Measurements from ENCODE around the gene FBXL17. TPM values are rescaled to one million over a fixed set of nuclear protein-coding genes. Genes with fewer than 3 reads are reported as not detected.

FBXL17 gene
- total RNA-seq, 8 experiments from 2014 or later: 14.5 to 30.0 (median 26.6) TPM

- in situ Hi-C loops (cut with MboI; ENCODE audit: low pct_unique_long_range_greater_than_20kb in 2 of 9, low sequenced_read_pairs in 9 of 9, unreplicated experiment in 9 of 9): no loop called here
- H3K27ac ChIP-seq: no peak overlapping the region
- 72 to 94% (median 86%) methylated on average over 3 to 4 of the region's 4 CpGs; no CpG with 5 or more reads in 2 of the 10 experiments for WGBS, 10 experiments
- no peak for ATAC-seq (replicated peaks in 6 of 8)
- H3K4me3 ChIP-seq: no peak overlapping the region
- no peaks in the 10 kb centered on the region for H3K4me1 ChIP-seq (replicated peaks in 1 of 2)
Measured at GRCh38 chr5:108144332-108144731, 237.6 kb downstream of the FBXL17 start.

DNA sequence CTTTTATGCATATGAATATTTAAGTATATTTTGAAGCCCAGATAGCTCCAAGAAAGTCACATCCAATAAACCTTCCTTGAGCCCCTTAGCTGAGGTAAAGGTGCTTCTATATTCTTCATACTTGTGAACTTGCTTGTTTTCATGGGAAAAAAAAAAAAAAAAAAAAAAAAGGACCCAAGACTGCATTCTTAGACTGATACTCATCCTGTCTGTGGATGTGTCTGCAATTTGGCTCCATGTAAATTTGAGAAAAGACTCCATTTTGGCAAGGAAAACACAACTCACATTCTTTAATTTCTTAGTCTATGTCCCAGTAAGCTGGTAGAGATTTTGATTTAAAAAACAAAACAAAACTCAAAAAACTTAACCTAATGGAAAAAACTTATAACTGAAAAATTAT is 238.3 kb downstream of the FBXL17 start:
- H3K4me1 ChIP-seq (replicated peaks in 1 of 2): no peaks in the 10 kb centered on the region
- peak in 2 of 8 experiments; percentile 33 to 40 for ATAC-seq (replicated peaks in 6 of 8)
- in situ Hi-C loops (cut with MboI; ENCODE audit: low pct_unique_long_range_greater_than_20kb in 2 of 9, low sequenced_read_pairs in 9 of 9, unreplicated experiment in 9 of 9): no loop called here
- no peak overlapping the region for H3K4me3 ChIP-seq
- no peak overlapping the region for H3K27ac ChIP-seq

DNA sequence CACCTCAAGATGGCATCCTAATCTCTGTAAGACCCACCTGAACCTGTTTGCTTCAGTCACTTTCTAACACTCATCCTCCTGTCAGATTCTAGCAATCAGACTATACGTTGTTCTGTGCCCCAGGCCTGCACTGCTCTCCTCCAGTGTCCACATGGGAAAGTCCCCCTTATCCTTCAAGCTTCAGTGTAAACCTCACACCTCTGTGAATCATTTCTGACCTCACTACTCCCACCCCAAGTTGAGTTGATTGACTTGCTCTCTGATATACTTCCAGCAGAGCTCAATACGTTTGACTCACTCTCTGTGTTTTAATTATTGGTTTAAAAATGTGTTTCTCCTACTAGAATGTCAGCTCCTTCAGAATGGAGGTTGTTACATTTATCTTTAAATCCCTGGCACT is 240.2 kb downstream of the FBXL17 start:
- ATAC-seq (replicated peaks in 6 of 8): no peak
- Histone ChIP-seq H3K4me1 (replicated peaks in 1 of 2) (no peaks in the 10 kb centered on the region), H3K27ac (no peak overlapping the region), H3K4me3 (no peak overlapping the region)
- in situ Hi-C loops (cut with MboI; ENCODE audit: low pct_unique_long_range_greater_than_20kb in 2 of 9, low sequenced_read_pairs in 9 of 9, unreplicated experiment in 9 of 9): no loop called here
- 47 to 94% (median 78%) methylated on average over 1 to 2 of the region's 2 CpGs; no CpG with 5 or more reads in 5 of the 10 experiments for WGBS, 10 experiments

DNA sequence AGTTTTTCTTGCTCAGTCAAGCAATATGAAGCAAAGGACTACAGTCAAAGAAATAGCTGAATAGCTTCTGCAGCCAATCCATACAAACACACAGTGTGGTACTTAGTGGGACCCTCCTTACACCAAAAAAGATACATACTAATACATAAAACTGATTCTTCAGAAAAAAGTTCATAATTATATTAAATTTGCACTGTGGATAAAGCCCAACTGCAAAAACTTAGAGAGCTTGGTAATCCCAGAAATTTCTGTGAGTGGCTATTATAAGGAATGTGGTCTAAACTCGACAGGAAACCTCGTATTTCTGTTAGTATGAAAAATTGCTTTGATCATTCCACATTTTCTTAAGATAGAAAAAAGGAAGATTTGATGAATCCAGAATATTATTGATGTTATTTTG is 245.4 kb downstream of the FBXL17 start:
- ATAC-seq (replicated peaks in 6 of 8): no peak
- H3K4me1 ChIP-seq (replicated peaks in 1 of 2): no peaks in the 10 kb centered on the region
- WGBS, 10 experiments: 50 to 89% (median 76%) methylated on average over 1 to 2 of the region's 2 CpGs; no CpG with 5 or more reads in 2 of the 10 experiments
- H3K27ac ChIP-seq: no peak overlapping the region
- in situ Hi-C loops (cut with MboI; ENCODE audit: low pct_unique_long_range_greater_than_20kb in 2 of 9, low sequenced_read_pairs in 9 of 9, unreplicated experiment in 9 of 9): no loop called here
- no peak overlapping the region for H3K4me3 ChIP-seq

- Histone ChIP-seq H3K4me3 (no peak overlapping the region), H3K27ac (no peak overlapping the region), H3K4me1 (replicated peaks in 1 of 2) (no peaks in the 10 kb centered on the region)
- in situ Hi-C loops (cut with MboI; ENCODE audit: low pct_unique_long_range_greater_than_20kb in 2 of 9, low sequenced_read_pairs in 9 of 9, unreplicated experiment in 9 of 9): no loop called here
- ATAC-seq (replicated peaks in 6 of 8): no peak
- 75 to 100% (median 94%) methylated on average over 1 of the region's 1 CpG; no CpG with 5 or more reads in 2 of the 10 experiments for WGBS, 10 experiments
Measured at GRCh38 chr5:108129129-108129528, 252.8 kb downstream of the FBXL17 start.

DNA sequence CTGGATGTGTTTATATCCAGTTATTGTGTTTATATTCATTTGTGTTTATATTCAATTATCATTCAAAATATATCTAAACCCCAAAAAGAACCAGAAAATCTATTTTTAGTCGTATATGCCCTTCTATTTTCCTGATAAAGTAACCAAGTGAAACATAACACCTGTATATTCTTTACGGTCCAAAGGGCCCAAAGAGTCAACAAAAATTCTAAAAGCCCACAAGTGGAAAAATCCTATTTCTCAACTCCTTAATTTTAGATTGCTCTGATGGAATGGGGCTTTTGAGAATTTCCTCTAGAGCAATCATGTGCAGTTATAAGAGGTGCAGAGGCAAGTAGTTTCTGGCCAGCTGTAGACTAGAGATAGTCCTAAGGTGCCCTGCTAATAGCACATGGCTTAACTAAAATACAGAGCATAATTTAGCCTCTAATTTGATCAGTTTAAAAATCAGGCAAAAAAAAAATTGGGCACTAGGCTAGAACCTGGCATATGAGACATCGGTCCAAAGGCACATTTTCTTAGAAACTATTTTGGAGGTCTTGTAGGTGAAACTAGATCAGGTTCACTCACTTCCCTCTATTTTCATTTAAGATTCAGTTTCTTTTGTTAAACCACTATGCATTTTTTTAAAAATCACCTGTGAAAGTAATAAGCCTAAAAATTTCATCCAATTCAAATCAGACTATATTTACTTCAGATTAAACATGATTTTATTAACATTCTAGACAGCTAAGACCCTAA is 256.0 kb downstream of the FBXL17 start:
- H3K4me1 ChIP-seq (replicated peaks in 1 of 2): no peaks in the 10 kb centered on the region
- no peak for ATAC-seq (replicated peaks in 6 of 8)
- WGBS, 10 experiments: 72 to 100% (median 95%) methylated on average over 1 to 3 of the region's 3 CpGs
- no peak overlapping the region for H3K27ac ChIP-seq
- H3K4me3 ChIP-seq: no peak overlapping the region
- in situ Hi-C loops (cut with MboI; ENCODE audit: low pct_unique_long_range_greater_than_20kb in 2 of 9, low sequenced_read_pairs in 9 of 9, unreplicated experiment in 9 of 9): no loop called here

DNA sequence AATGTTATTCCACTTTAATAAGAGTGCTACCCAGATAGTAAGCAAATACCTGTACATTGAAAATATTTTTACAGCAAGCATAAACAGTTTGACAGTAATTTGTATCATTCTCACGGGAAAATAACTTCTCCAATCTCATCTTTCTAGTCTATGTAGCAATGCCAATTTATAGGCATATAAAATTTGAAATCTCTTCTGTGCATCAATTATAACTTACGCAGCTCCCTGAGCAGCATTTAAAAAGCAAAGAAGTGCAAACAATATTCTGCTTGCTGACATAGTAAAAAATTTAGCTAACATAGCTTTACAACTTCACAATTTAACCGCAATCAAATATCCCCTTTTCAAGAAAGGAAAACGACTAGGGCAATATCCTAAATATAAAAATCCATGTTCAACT is 257.3 kb downstream of the FBXL17 start:
- no peaks in the 10 kb centered on the region for H3K4me1 ChIP-seq (replicated peaks in 1 of 2)
- no peak for ATAC-seq (replicated peaks in 6 of 8)
- H3K27ac ChIP-seq: no peak overlapping the region
- in situ Hi-C loops (cut with MboI; ENCODE audit: low pct_unique_long_range_greater_than_20kb in 2 of 9, low sequenced_read_pairs in 9 of 9, unreplicated experiment in 9 of 9): no loop called here
- WGBS, 10 experiments: 31 to 100% (median 98%) methylated on average over 3 to 4 of the region's 4 CpGs; no CpG with 5 or more reads in 1 of the 10 experiments
- H3K4me3 ChIP-seq: no peak overlapping the region

- in situ Hi-C loops (cut with MboI; ENCODE audit: low pct_unique_long_range_greater_than_20kb in 2 of 9, low sequenced_read_pairs in 9 of 9, unreplicated experiment in 9 of 9): no loop called here
- WGBS, 10 experiments: 0 to 100% (median 72%) methylated on average over 1 to 4 of the region's 4 CpGs
- no peak overlapping the region for H3K27ac ChIP-seq
- no peak overlapping the region for H3K4me3 ChIP-seq
- H3K4me1 ChIP-seq (replicated peaks in 1 of 2): no peaks in the 10 kb centered on the region
- ATAC-seq (replicated peaks in 6 of 8): peak in 3 of 8 experiments; percentile 41 to 60 (median 45)
Measured at GRCh38 chr5:108122702-108123101, 259.2 kb downstream of the FBXL17 start.

DNA sequence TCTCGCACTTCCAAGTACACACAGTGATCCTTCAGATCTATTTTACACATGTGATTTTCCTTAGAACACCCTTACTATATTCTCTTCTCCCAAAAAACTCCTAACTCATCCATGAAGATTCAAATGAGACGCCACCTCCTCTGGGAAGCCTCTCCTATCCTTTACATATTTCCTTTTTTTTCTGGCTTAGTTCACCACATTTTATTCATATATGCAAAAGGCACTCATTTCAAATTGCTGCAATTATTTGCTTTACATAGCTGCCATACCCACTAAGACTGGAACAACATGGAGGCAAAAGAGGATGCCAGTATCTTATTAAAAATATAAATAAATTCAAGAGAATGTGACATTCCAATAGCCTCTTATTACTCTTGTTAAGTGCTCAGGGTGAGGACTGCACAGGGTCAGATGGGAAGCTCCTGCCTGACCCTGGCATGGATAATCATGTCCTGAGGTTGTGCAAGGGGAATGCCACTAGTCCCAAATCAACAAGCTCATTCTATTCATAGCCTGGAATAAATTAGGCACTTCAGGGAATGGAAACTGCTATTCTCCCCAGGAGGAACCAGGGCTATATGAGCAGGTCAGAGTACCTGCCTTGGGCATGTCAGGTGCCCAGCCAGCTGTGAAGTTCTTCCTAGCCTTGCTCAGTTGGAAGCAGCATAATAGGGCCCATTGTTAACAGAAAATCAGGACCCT is 262.9 kb downstream of the FBXL17 start:
- H3K27ac ChIP-seq: no peak overlapping the region
- H3K4me1 ChIP-seq (replicated peaks in 1 of 2): no peaks in the 10 kb centered on the region
- peak in 3 of 8 experiments; percentile 74 to 85 (median 75) for ATAC-seq (replicated peaks in 6 of 8)
- in situ Hi-C loops (cut with MboI; ENCODE audit: low pct_unique_long_range_greater_than_20kb in 2 of 9, low sequenced_read_pairs in 9 of 9, unreplicated experiment in 9 of 9): no loop called here
- H3K4me3 ChIP-seq: no peak overlapping the region
- WGBS, 10 experiments: 23 to 100% (median 94%) methylated on average over 2 of the region's 2 CpGs; no CpG with 5 or more reads in 1 of the 10 experiments

DNA sequence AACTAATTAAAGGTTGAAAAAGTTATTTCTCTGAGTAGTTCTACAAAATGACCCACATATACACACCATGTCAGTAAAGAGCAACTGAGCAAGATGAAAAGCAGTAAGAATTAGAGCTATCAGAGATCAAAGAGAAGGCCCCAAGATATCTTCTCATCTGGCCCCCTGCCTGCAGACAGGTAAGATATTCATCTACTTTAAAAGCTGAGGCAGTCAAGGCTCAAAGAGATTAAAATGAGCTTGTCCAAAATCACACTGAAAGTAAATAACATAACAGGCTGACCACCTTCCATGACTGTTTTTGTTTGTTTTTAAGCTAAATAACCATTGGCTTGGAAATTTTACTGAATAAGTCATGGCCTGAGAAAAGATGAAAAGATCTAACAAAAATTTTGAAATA is 266.2 kb downstream of the FBXL17 start:
- no peak overlapping the region for H3K4me3 ChIP-seq
- H3K4me1 ChIP-seq (replicated peaks in 1 of 2): peaks cover 0 to 8% of the 10 kb centered on the region in 2 donors
- in situ Hi-C loops (cut with MboI; ENCODE audit: low pct_unique_long_range_greater_than_20kb in 2 of 9, low sequenced_read_pairs in 9 of 9, unreplicated experiment in 9 of 9): no loop called here
- no peak overlapping the region for H3K27ac ChIP-seq
- ATAC-seq (replicated peaks in 6 of 8): no peak

GRCh38 chr5:108113950-108114349 is 267.9 kb downstream of the FBXL17 start:
- Histone ChIP-seq H3K27ac (no peak overlapping the region), H3K4me1 (replicated peaks in 1 of 2) (peaks cover 0 to 8% of the 10 kb centered on the region in 2 donors), H3K4me3 (no peak overlapping the region)
- in situ Hi-C loops (cut with MboI; ENCODE audit: low pct_unique_long_range_greater_than_20kb in 2 of 9, low sequenced_read_pairs in 9 of 9, unreplicated experiment in 9 of 9): no loop called here
- 0 to 100% (median 49%) methylated on average over 1 to 2 of the region's 2 CpGs; no CpG with 5 or more reads in 2 of the 10 experiments for WGBS, 10 experiments
- ATAC-seq (replicated peaks in 6 of 8): peak in 3 of 8 experiments; percentile 63 to 79 (median 72)

DNA sequence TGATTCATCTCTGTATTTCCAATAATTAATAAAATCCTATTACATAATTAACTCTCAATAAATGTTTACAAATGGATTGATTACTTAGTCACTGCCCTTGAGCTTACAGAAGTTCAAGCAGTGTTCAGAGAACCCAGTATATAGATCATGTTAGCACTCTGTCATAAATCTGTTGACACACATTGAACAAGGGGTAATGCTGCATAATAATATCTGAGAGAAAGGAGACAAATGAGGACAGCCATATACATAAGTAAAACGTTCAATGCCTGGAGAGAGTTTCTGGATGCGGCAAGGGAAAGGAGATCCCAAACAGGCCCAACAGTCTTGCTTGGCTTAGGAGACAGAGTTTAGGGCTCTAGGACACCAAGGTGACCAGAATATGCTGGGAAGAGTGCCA is 270.2 kb downstream of the FBXL17 start:
- ATAC-seq (replicated peaks in 6 of 8): peak in 2 of 8 experiments; percentile 24 to 57
- in situ Hi-C loops (cut with MboI; ENCODE audit: low pct_unique_long_range_greater_than_20kb in 2 of 9, low sequenced_read_pairs in 9 of 9, unreplicated experiment in 9 of 9): no loop called here
- WGBS, 10 experiments: 32 to 100% (median 80%) methylated on average over 1 to 2 of the region's 2 CpGs; no CpG with 5 or more reads in 3 of the 10 experiments
- Histone ChIP-seq H3K4me1 (replicated peaks in 1 of 2) (peaks cover 0 to 8% of the 10 kb centered on the region in 2 donors), H3K4me3 (no peak overlapping the region), H3K27ac (no peak overlapping the region)

DNA sequence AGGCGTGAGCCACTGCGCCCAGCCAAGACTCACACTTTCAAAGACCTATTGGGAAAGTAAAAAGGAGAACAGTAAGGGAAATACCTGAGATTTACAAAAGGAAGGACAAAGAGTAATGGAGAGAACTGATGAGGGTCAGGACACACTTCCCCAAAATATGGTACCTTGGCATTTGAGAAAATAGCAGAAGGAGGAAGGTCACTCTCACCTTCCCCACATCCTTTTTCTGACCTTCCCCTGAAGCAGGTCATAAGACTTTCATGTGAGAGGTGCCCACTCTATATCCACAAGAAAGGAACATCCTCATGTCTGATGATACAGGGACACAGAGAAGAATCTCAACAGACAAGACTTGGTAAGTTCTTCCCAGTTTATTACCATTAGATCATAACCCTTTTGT is 272.8 kb downstream of the FBXL17 start:
- no peak for ATAC-seq (replicated peaks in 6 of 8)
- H3K4me3 ChIP-seq: no peak overlapping the region
- WGBS, 10 experiments: no CpG with 5 or more reads among the region's 2 CpGs
- in situ Hi-C loops (cut with MboI; ENCODE audit: low pct_unique_long_range_greater_than_20kb in 2 of 9, low sequenced_read_pairs in 9 of 9, unreplicated experiment in 9 of 9): no loop called here
- H3K27ac ChIP-seq: no peak overlapping the region
- peaks cover 0 to 8% of the 10 kb centered on the region in 2 donors for H3K4me1 ChIP-seq (replicated peaks in 1 of 2)
